Neutrophil (primary cell): Measurements from ENCODE around the gene APOA5.

Experiments used
- H3K27ac ChIP-seq: fragments of 200-600 bp; sonication (generic); 2 replicates; pipeline ENCODE4 v1.5.1; 2016; ENCODE audit warnings: mild to moderate bottlenecking, moderate library complexity
- H3K27me3 ChIP-seq: fragments of 200-600 bp; sonication (generic); 2 replicates; pipeline ENCODE4 v1.6.0; 2016; ENCODE audit warnings: mild to moderate bottlenecking
- H3K36me3 ChIP-seq: fragments of 200-600 bp; sonication (generic); 2 replicates; pipeline ENCODE4 v1.5.1; 2017
- H3K4me1 ChIP-seq, 2 experiments: fragments of 200-600 bp in 1 of 2; sonication (generic) in 1 of 2; 1 replicate in 1 of 2; 2 replicates in 1 of 2; pipeline versions ENCODE4 v1.5.1 to v1.6.1; 2013 to 2016; ENCODE audit warnings: low read depth in 1 of 2, low read length in 1 of 2, mild to moderate bottlenecking in 1 of 2, moderate library complexity in 1 of 2; ENCODE audit not compliant: control insufficient read depth in 1 of 2, insufficient read depth in 1 of 2
- H3K4me3 ChIP-seq, 2 experiments: fragments of 200-600 bp in 1 of 2; sonication (generic) in 1 of 2; 1 replicate in 1 of 2; 2 replicates in 1 of 2; pipeline ENCODE4 v1.5.1; 2013 to 2016; ENCODE audit warnings: low read depth in 1 of 2, low read length in 1 of 2, mild to moderate bottlenecking in 1 of 2, moderate library complexity in 1 of 2
- H3K9me3 ChIP-seq: fragments of 200-600 bp; sonication (generic); 2 replicates; pipeline ENCODE4 v1.5.1; 2016
- CTCF ChIP-seq: fragments of 200-600 bp; sonication (generic); IDR thresholded peaks from 2 replicates; pipeline ENCODE4 v1.5.1; 2016; ENCODE audit warnings: antibody characterized with exemption

The APOA5 gene

GRCh38 chr11:116796548-116796947, 4.9 kb upstream of the APOA5 start:
- TF ChIP-seq CTCF = no peak
- no peak overlapping the region for H3K4me3 ChIP-seq
- H3K36me3 ChIP-seq = no peaks in the 10 kb centered on the region
- H3K9me3 ChIP-seq = no peaks in the 10 kb centered on the region
- no peak overlapping the region for H3K27ac ChIP-seq
- no peaks in the 10 kb centered on the region for H3K27me3 ChIP-seq
- H3K4me1 ChIP-seq = peaks cover under 1% of the 10 kb centered on the region in 2 experiments

- TF ChIP-seq CTCF = no peak
- Histone ChIP-seq H3K27me3 (no peaks in the 10 kb centered on the region), H3K27ac (no peak overlapping the region), H3K36me3 (no peaks in the 10 kb centered on the region), H3K4me1 (peaks cover 6 to 7% of the 10 kb centered on the region in 2 experiments), H3K9me3 (no peaks in the 10 kb centered on the region), H3K4me3 (no peak overlapping the region)
These were observed 3.2 kb upstream of the APOA5 start for GRCh38 chr11:116794851-116795250.

GRCh38 chr11:116793772-116794097, 2.1 kb upstream of the APOA5 start:
- no peak for TF ChIP-seq CTCF
- no peaks in the 10 kb centered on the region for H3K27me3 ChIP-seq

GRCh38 chr11:116792869-116793771, 1.4 kb upstream of the APOA5 start:
- no peaks in the 10 kb centered on the region for H3K27me3 ChIP-seq
- no peak for TF ChIP-seq CTCF
- no peaks in the 10 kb centered on the region for H3K9me3 ChIP-seq
- no peak overlapping the region for H3K4me3 ChIP-seq
- no peaks in the 10 kb centered on the region for H3K36me3 ChIP-seq
- H3K4me1 ChIP-seq = peaks cover 12 to 13% of the 10 kb centered on the region in 2 experiments
- H3K27ac ChIP-seq = no peak overlapping the region

More at GRCh38 chr11:116793772-116794097, 2.1 kb upstream of the APOA5 start:
- H3K27ac ChIP-seq = no peak overlapping the region
- H3K4me3 ChIP-seq = no peak overlapping the region
- H3K36me3 ChIP-seq = no peaks in the 10 kb centered on the region
- peaks cover 6 to 7% of the 10 kb centered on the region in 2 experiments for H3K4me1 ChIP-seq
- no peaks in the 10 kb centered on the region for H3K9me3 ChIP-seq

- Histone ChIP-seq H3K9me3 (no peaks in the 10 kb centered on the region), H3K4me1 (peaks cover 16 to 17% of the 10 kb centered on the region in 2 experiments), H3K27ac (no peak overlapping the region), H3K36me3 (no peaks in the 10 kb centered on the region), H3K27me3 (no peaks in the 10 kb centered on the region), H3K4me3 (no peak overlapping the region)
- no peak for TF ChIP-seq CTCF
These were observed 627 bp upstream of the APOA5 start for GRCh38 chr11:116792144-116792868.
